ENCODE measurements around the gene LAMA1. TPM values are rescaled to one million over a fixed set of nuclear protein-coding genes. Genes with fewer than 3 reads are reported as not detected.
A peak's percentile ranks its signal among the peaks of the same experiment; 100 is the strongest.

LAMA1 gene
- total and polyA plus RNA-seq, 2 of the 8 experiments (the other 6 are each of a cell fraction or from before 2014, with no cell fraction given), result 30.4 to 48.7 TPM

DNA sequence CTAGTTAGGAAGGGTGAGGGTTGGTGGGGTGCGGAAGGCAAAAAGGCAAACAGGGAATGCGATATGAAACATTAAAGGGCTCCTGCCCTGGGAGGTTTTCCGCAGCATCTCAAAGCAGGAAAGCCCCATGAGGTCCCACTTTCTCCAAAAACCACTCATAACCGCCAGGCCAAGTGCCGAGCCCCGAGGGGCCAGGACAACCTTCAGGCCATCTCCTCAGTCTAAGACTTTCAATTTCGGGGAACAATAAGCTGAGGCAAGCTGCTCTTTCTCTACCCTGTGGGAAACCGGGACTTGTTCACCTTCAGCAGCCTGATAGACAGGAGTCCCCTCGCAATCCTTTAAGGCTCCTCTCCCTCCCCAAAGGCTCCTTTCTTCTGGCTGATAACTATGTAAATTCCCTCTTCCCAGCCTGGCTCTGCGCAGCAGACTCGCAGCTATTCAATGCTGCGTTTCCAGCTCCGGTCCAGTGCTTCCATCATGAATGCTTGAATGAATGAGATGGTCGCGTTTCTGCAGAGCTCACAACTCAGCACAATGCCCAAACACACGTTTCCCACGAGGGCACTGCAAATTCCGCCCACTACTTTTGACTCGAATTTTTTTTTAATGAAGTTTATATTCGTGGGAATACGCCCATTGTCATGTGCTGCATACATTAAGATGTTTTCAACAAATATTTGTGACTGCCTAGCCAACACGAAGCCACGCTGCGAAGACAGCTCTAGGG, 1.4 kb downstream of the LAMA1 start:
- Histone ChIP-seq H2AK5ac (ENCODE audit: low read depth, low read length) (no peak overlapping the region), H4K5ac (ENCODE audit: insufficient read length, low read depth, low read length) (no peak overlapping the region), H3K27ac (ENCODE audit: low read depth, low read length) (no peak overlapping the region), H3K4me1 (replicated peaks in 1 of 4; ENCODE audit: control insufficient read depth in 3 of 4, insufficient read depth in 4 of 4, low read length in 3 of 4) (peaks cover 2 to 5% (median 3%) of the 10 kb centered on the region in 4 experiments; a peak in 4 of 7 replicates), H4K8ac (ENCODE audit: extremely low read depth, insufficient read depth, low read length) (0 out of 2 replicates have a peak overlapping the region, but pooled peaks have one; percentile 35), H3K4me2 (ENCODE audit: insufficient read depth in 1 of 2, low read depth in 2 of 2, low read length in 2 of 2) (peak overlapping the region; percentile 94 to 98), H2AFZ (ENCODE audit: low read length) (no peak overlapping the region), H3K14ac (ENCODE audit: insufficient read length) (no peak overlapping the region), H4K20me1 (replicated peaks in 1 of 2; ENCODE audit: control insufficient read depth in 1 of 2, insufficient read depth in 2 of 2, low read length in 2 of 2) (peaks cover 0 to 2% of the 10 kb centered on the region in 2 experiments), H2BK5ac (ENCODE audit: low read depth, low read length) (no peak overlapping the region), H3K18ac (ENCODE audit: extremely low read depth, low read length) (no peak overlapping the region; the same call in 1 of the 2 replicates), H3K79me2 (ENCODE audit: control insufficient read depth in 1 of 2, insufficient read depth in 2 of 2, low read length in 2 of 2) (peaks cover 0 to 33% of the 10 kb centered on the region in 2 experiments; a peak in 2 of 4 replicates), H3K4me3 (ENCODE audit: extremely low read depth in 1 of 4, insufficient read depth in 2 of 4, low read depth in 3 of 4, low read length in 4 of 4) (peak overlapping the region; percentile 51 to 91 (median 78)), H3K27me3 (replicated peaks in 1 of 4; ENCODE audit: control insufficient read depth in 3 of 4, extremely low read depth in 1 of 4, insufficient read depth in 3 of 4, low read length in 3 of 4) (peaks cover 0 to 10% (median 1%) of the 10 kb centered on the region in 4 experiments; a peak in 4 of 7 replicates), H3K9me3 (ENCODE audit: insufficient read depth in 2 of 2, low read depth in 1 of 2, low read length in 1 of 2) (no peaks in the 10 kb centered on the region; a peak in 1 of 4 replicates), H2BK120ac (replicated peaks; ENCODE audit: low read depth, low read length) (no peak overlapping the region), H3K4ac (replicated peaks; ENCODE audit: insufficient read length, low read depth, low read length) (no peak overlapping the region), H2BK12ac (ENCODE audit: low read depth, low read length) (0 out of 2 replicates have a peak overlapping the region, but pooled peaks have one; percentile 39), H3K23ac (ENCODE audit: insufficient read length) (no peak overlapping the region), H2BK15ac (ENCODE audit: low read length) (no peak overlapping the region), H3K36me3 (ENCODE audit: control insufficient read depth in 2 of 4, insufficient read depth in 4 of 4, low read length in 3 of 4) (no peaks in the 10 kb centered on the region), H3K56ac (replicated peaks; ENCODE audit: insufficient read length, low read depth, low read length) (no peak overlapping the region), H3K9ac (replicated peaks in 1 of 4; ENCODE audit: extremely low read depth in 1 of 4, low read depth in 3 of 4, low read length in 3 of 4) (peak overlapping the region in 1 of 4 experiments; percentile 50; a peak in 2 of 7 replicates), H4K91ac (replicated peaks; ENCODE audit: insufficient read length, low read length) (no peak overlapping the region), H3K79me1 (ENCODE audit: low read depth, low read length) (no peaks in the 10 kb centered on the region), H2BK20ac (ENCODE audit: low read length) (no peak overlapping the region), H3K23me2 (ENCODE audit: low read depth, low read length) (peaks cover 11% of the 10 kb centered on the region)
- peak; percentile 63 for FAIRE-seq
- WGBS, 2 experiments (ENCODE audit: extremely low coverage in 1 of 2, insufficient coverage in 1 of 2, insufficient read length in 1 of 2, insufficient replicate concordance in 2 of 2, low coverage in 1 of 2, low lambda C conversion rate in 2 of 2, missing lambda C conversion rate in 1 of 2), result 7% methylated on average over 24 of the region's 24 CpGs; no CpG with 5 or more reads in 1 of the 2 experiments
- POLR2A ChIA-PET (ENCODE audit: partially characterized antibody), result interaction anchor here (1.5 to 1.9 kb wide), 2 partner anchors 12 to 49 kb away, joined by 3 to 5 read pairs; no protein-coding TSS in a partner anchor
- peak; percentile 23 to 52 for DNase-seq (ENCODE audit: low read depth in 1 of 2, low spot score in 2 of 2)
- TF ChIP-seq JUN (IDR thresholded peaks at IDR 0.05; ENCODE audit: low read depth, low read length) (no peak), KDM4A (IDR thresholded peaks at IDR 0.05; ENCODE audit: low read depth, low read length, severe bottlenecking) (peak; percentile 15), RBBP5 (IDR thresholded peaks at IDR 0.05; ENCODE audit: borderline replicate concordance, low read depth, low read length) (peak; percentile 60; the same call in 1 of the 2 replicates), TAF1 (IDR thresholded peaks at IDR 0.05; ENCODE audit: low read depth, low read length) (0 out of 2 replicates have a peak, but pooled peaks have one; percentile 11), ZNF274 (IDR thresholded peaks at IDR 0.05; ENCODE audit: borderline replicate concordance, extremely low read depth, low read length) (no peak), HDAC2 (IDR thresholded peaks at IDR 0.05; ENCODE audit: borderline replicate concordance in 1 of 2, low read depth in 2 of 2, low read length in 2 of 2) (0 out of 4 replicates have a peak, but pooled peaks of 1 of the 2 experiments have one; percentile 4), BRCA1 (IDR thresholded peaks at IDR 0.05; ENCODE audit: low read depth, low read length) (no peak)
- CTCF ChIA-PET (ENCODE audit: partially characterized antibody), result interaction anchor here (0.7 to 2.6 kb wide), 3 partner anchors 14 to 78 kb away, joined by 3 to 7 read pairs (median 4); no protein-coding TSS in a partner anchor

All from H1 (cell line).